Lower leg skin (tissue), 3 donors: ENCODE data around the gene PDZD8.

Experiments
- POLR2A ChIP-seq, 2 donors: fragments of 450-650 bp; IDR thresholded peaks; one replicate each; pipeline ENCODE4 v1.6.1; 2016 to 2017; ENCODE audit warnings: antibody characterized with exemption in 2 of 2, mild to moderate bottlenecking in 1 of 2, moderate library complexity in 1 of 2
- TF ChIP-seq, protein P1 (sequence below), 3 donors: fragments of 450-650 bp; IDR thresholded peaks; one replicate each; pipeline ENCODE4 v1.5.1; 2016; ENCODE audit warnings: antibody characterized with exemption in 3 of 3, mild to moderate bottlenecking in 3 of 3, moderate library complexity in 2 of 3

DNA sequence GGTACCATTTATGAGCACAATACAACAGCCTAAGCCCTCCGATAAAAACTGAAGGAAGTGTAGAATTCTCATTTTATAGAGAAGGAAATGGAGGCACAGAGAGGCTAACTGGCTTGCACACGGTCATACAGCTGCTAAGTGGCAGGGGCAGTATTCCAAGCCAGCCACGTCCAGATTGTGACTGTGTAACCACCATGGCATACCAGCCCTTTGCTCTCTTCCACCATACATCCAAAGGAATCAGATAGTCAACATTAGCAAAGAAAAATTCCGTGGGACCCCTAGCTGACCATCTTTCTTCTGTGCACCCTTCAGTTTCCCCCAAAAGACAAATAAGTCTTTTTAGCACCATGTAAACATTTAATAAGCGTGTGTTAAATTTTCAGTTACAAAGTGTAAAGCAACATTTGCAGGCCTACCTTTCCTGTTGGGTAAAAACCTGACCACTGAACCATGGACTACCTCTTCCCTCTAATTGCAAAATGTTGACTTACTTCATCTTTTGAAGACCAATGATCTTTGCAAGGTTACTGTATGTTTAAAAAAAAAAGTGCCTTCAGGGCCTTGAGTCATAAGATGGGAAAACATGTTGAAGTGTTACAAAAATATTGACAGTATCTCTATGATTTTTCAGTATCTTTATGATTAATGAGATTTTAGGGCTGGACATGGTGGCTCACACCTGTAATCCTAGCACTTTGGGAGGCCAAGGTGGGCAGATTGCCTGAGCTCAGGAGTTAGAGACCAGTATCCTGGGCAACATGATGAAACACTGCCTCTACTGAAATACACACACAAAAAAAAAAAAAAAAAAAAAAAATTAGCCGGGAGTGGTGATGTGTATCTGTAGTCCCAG is 24.3 kb upstream of the PDZD8 start:
- TF ChIP-seq, protein P1, sequence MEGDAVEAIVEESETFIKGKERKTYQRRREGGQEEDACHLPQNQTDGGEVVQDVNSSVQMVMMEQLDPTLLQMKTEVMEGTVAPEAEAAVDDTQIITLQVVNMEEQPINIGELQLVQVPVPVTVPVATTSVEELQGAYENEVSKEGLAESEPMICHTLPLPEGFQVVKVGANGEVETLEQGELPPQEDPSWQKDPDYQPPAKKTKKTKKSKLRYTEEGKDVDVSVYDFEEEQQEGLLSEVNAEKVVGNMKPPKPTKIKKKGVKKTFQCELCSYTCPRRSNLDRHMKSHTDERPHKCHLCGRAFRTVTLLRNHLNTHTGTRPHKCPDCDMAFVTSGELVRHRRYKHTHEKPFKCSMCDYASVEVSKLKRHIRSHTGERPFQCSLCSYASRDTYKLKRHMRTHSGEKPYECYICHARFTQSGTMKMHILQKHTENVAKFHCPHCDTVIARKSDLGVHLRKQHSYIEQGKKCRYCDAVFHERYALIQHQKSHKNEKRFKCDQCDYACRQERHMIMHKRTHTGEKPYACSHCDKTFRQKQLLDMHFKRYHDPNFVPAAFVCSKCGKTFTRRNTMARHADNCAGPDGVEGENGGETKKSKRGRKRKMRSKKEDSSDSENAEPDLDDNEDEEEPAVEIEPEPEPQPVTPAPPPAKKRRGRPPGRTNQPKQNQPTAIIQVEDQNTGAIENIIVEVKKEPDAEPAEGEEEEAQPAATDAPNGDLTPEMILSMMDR (IDR thresholded peaks at IDR 0.05): no peak
- TF ChIP-seq POLR2A (IDR thresholded peaks at IDR 0.05): no peak
